Lung (tissue), 12 donors: Measurements from ENCODE around the gene KLK15. TPM values are rescaled to one million over a fixed set of nuclear protein-coding genes. Genes with fewer than 3 reads are reported as not detected.

Source experiments
- ATAC-seq: fragments of 200-7000 bp; cut with Tn5 transposase; one replicate; pipeline ENCODE4 v1.9.1; 2020; ENCODE audit warnings: moderate number of reproducible peaks; ENCODE audit not compliant: insufficient read depth, low FRiP score
- DNase-seq, 3 donors: peaks; one replicate each; pipeline ENCODE4 v3.0.0-alpha.2; 2013 to 2017
- H3K27ac ChIP-seq, 2 donors: one replicate each; pipeline ENCODE4 v1.5.1; 2013; ENCODE audit warnings: mild to moderate bottlenecking in 2 of 2, moderate library complexity in 2 of 2, control low read depth in 1 of 2, inconsistent platforms in 1 of 2, low read depth in 1 of 2, low read length in 1 of 2
- H3K27me3 ChIP-seq, 3 donors: one replicate each; pipeline ENCODE4 v1.5.1; 2013; ENCODE audit warnings: low read length in 2 of 3; ENCODE audit not compliant: control insufficient read depth in 3 of 3, insufficient read depth in 3 of 3
- H3K36me3 ChIP-seq, 4 donors: one replicate each; pipeline ENCODE4 v1.5.1; 2013; ENCODE audit warnings: low read length in 4 of 4, mild to moderate bottlenecking in 1 of 4, moderate library complexity in 1 of 4; ENCODE audit not compliant: control insufficient read depth in 4 of 4, insufficient read depth in 4 of 4
- H3K4me1 ChIP-seq, 5 donors: one replicate each; pipeline ENCODE4 v1.5.1; 2013; ENCODE audit warnings: low read length in 5 of 5, mild to moderate bottlenecking in 2 of 5, moderate library complexity in 1 of 5; ENCODE audit not compliant: control insufficient read depth in 5 of 5, insufficient read depth in 5 of 5
- H3K4me3 ChIP-seq: one replicate; pipeline ENCODE4 v1.5.1; 2013; ENCODE audit warnings: mild to moderate bottlenecking, control low read depth, moderate library complexity
- H3K9ac ChIP-seq, 2 donors: one replicate each; pipeline ENCODE4 v1.5.1; 2013; ENCODE audit warnings: low read length in 2 of 2, control low read depth in 1 of 2; ENCODE audit not compliant: insufficient read depth in 1 of 2
- H3K9me3 ChIP-seq, 4 donors: one replicate each; pipeline ENCODE4 v1.5.1; 2013; ENCODE audit warnings: low read length in 3 of 4, mild to moderate bottlenecking in 1 of 4, moderate library complexity in 1 of 4; ENCODE audit not compliant: control insufficient read depth in 4 of 4, insufficient read depth in 3 of 4
- CTCF ChIP-seq: IDR thresholded peaks from 2 replicates; pipeline ENCODE4 v1.5.1; 2012; ENCODE audit warnings: mild to moderate bottlenecking; ENCODE audit errors: control extremely low read depth, extremely low read depth
- WGBS, 2 donors: extraction: QIAGEN DNeasy Blood & Tissue Kit; methylation state at CpG; one replicate each; pipeline ENCODE4 v1.1.7; 2013; 5-methylcytosine and 5-hydroxymethylcytosine counted together
- polyA plus RNA-seq, 2 donors: library from polyadenylated mRNA; stranded (reverse); fragments of 200-250 nt; gene quantifications; one replicate each; pipeline ENCODE4 v1.2.1, GENCODE V29; 2013
- total RNA-seq, 2 donors: library from RNA; depleted of rRNA in 1 of 2; stranded (reverse); fragments of >200 nt in 1 of 2; gene quantifications; one replicate each; pipeline ENCODE4 v1.2.1, GENCODE V29; 2014 to 2021
- donor health status: control.
- donor health status: control.
- donor health status: Bipolar disorder and iron deficiency.
- donor health status: healthy.
- donor health status: DM: yes; HTN: yes; CAD: no.

Gene KLK15
- total and polyA plus RNA-seq, 4 donors: not detected

- Histone ChIP-seq H3K9me3 (peaks cover 0 to 2% (median 0%) of the 10 kb centered on the region in 4 donors), H3K9ac (no peak within 1 kb of the TSS), H3K36me3 (no peaks in the 10 kb centered on the region), H3K4me3 (no peak within 1 kb of the TSS), H3K27ac (no peak within 1 kb of the TSS), H3K27me3 (peaks cover 0 to 24% (median 2%) of the 10 kb centered on the region in 3 donors), H3K4me1 (no peaks in the 10 kb centered on the region)
- ATAC-seq (no peak), DNase-seq (no peak)
- no peak for TF ChIP-seq CTCF
- 55 to 61% methylated on average over 8 to 9 of the region's 9 CpGs for WGBS, 2 donors
These were observed 21.4 kb upstream of the KLK15 start, which contains the start of gene KLK3 for GRCh38 chr19:50854636-50855410. TSS of gene KLK3 (plus strand) at chr19:50854915. CDS start at chr19:50854956, 41 bp downstream.

GRCh38 chr19:50851620-50852019 is 18.2 kb upstream of the KLK15 start:
- no peak for ATAC-seq
- Histone ChIP-seq H3K9ac (no peak overlapping the region), H3K36me3 (no peaks in the 10 kb centered on the region), H3K27ac (no peak overlapping the region), H3K9me3 (peaks cover 0 to 2% (median 0%) of the 10 kb centered on the region in 4 donors), H3K4me1 (no peaks in the 10 kb centered on the region), H3K27me3 (peaks cover 0 to 6% (median 0%) of the 10 kb centered on the region in 3 donors), H3K4me3 (no peak overlapping the region)
- WGBS, 2 donors: 69 to 84% methylated on average over 4 of the region's 4 CpGs
- no peak for DNase-seq
- TF ChIP-seq CTCF: no peak

GRCh38 chr19:50850738-50851137 is 17.4 kb upstream of the KLK15 start:
- no peak overlapping the region for H3K9ac ChIP-seq
- H3K27me3 ChIP-seq: peaks cover 0 to 6% (median 0%) of the 10 kb centered on the region in 3 donors
- H3K4me1 ChIP-seq: no peaks in the 10 kb centered on the region
- ATAC-seq (no peak), DNase-seq (no peak)
- no peak overlapping the region for H3K27ac ChIP-seq
- WGBS, 2 donors: 44 to 61% methylated on average over 3 of the region's 3 CpGs
- peaks cover 0 to 2% (median 0%) of the 10 kb centered on the region in 4 donors for H3K9me3 ChIP-seq
- no peaks in the 10 kb centered on the region for H3K36me3 ChIP-seq
- TF ChIP-seq CTCF: no peak
- no peak overlapping the region for H3K4me3 ChIP-seq
